Subcutaneous abdominal adipose tissue (tissue), 5 donors: ENCODE results near the gene CNIH3.

Source experiments
- H3K27ac ChIP-seq: one replicate; pipeline ENCODE4 v1.7.0; 2013; ENCODE audit warnings: low read depth, mild to moderate bottlenecking, inconsistent platforms, low read length, moderate library complexity
- H3K27me3 ChIP-seq, 5 donors: one replicate each; pipeline ENCODE4 v1.7.0; 2013; ENCODE audit warnings: low read length in 5 of 5, inconsistent platforms in 1 of 5; ENCODE audit not compliant: control insufficient read depth in 5 of 5, insufficient read depth in 4 of 5
- H3K36me3 ChIP-seq, 5 donors: one replicate each; pipeline ENCODE4 v1.7.0; 2013; ENCODE audit warnings: low read length in 5 of 5; ENCODE audit not compliant: control insufficient read depth in 5 of 5, insufficient read depth in 5 of 5
- H3K4me1 ChIP-seq, 5 donors: one replicate each; pipeline ENCODE4 v1.7.0; 2013; ENCODE audit warnings: low read length in 5 of 5, mild to moderate bottlenecking in 3 of 5, moderate library complexity in 1 of 5; ENCODE audit not compliant: control insufficient read depth in 5 of 5, insufficient read depth in 5 of 5
- H3K4me3 ChIP-seq, 5 donors: one replicate each; pipeline ENCODE4 v1.7.0; 2013; ENCODE audit warnings: low read length in 5 of 5, low read depth in 1 of 5
- H3K9ac ChIP-seq, 5 donors: one replicate each; pipeline ENCODE4 v1.7.0; 2013; ENCODE audit warnings: low read length in 5 of 5, mild to moderate bottlenecking in 4 of 5, moderate library complexity in 3 of 5
- H3K9me3 ChIP-seq, 5 donors: one replicate each; pipeline ENCODE4 v1.7.0; 2013; ENCODE audit warnings: low read length in 5 of 5; ENCODE audit not compliant: control insufficient read depth in 5 of 5
- donor health status: healthy.
- donor health status: healthy.
- donor health status: healthy.
- donor health status: healthy.
- donor health status: healthy.

CNIH3 gene

GRCh38 chr1:224744521-224744920 is 128.4 kb downstream of the CNIH3 start:
- H3K4me1 ChIP-seq: peaks cover 0 to 2% (median under 1%) of the 10 kb centered on the region in 5 donors
- no peaks in the 10 kb centered on the region for H3K27me3 ChIP-seq
- no peak overlapping the region for H3K9ac ChIP-seq
- H3K4me3 ChIP-seq: no peak overlapping the region
- H3K9me3 ChIP-seq: no peaks in the 10 kb centered on the region
- H3K27ac ChIP-seq: no peak overlapping the region
- no peaks in the 10 kb centered on the region for H3K36me3 ChIP-seq

- Histone ChIP-seq H3K27me3 (no peaks in the 10 kb centered on the region), H3K27ac (no peak overlapping the region), H3K9ac (no peak overlapping the region), H3K9me3 (no peaks in the 10 kb centered on the region), H3K4me1 (peaks cover 0 to 7% (median 0%) of the 10 kb centered on the region in 5 donors), H3K4me3 (no peak overlapping the region), H3K36me3 (no peaks in the 10 kb centered on the region)
These were observed 129.3 kb downstream of the CNIH3 start for GRCh38 chr1:224745394-224745793.

- H3K27me3 ChIP-seq: no peaks in the 10 kb centered on the region
- H3K4me1 ChIP-seq: peaks cover 0 to 9% (median 0%) of the 10 kb centered on the region in 5 donors
- no peak overlapping the region for H3K27ac ChIP-seq
- H3K9ac ChIP-seq: no peak overlapping the region
- no peak overlapping the region for H3K4me3 ChIP-seq
- H3K9me3 ChIP-seq: no peaks in the 10 kb centered on the region
- H3K36me3 ChIP-seq: no peaks in the 10 kb centered on the region
These were observed 129.8 kb downstream of the CNIH3 start for GRCh38 chr1:224745924-224746323.

GRCh38 chr1:224747578-224747977 is 131.5 kb downstream of the CNIH3 start:
- peaks cover 0 to 17% (median 0%) of the 10 kb centered on the region in 5 donors for H3K4me1 ChIP-seq
- no peak overlapping the region for H3K27ac ChIP-seq
- no peak overlapping the region for H3K4me3 ChIP-seq
- H3K36me3 ChIP-seq: no peaks in the 10 kb centered on the region
- no peaks in the 10 kb centered on the region for H3K9me3 ChIP-seq
- no peak overlapping the region for H3K9ac ChIP-seq
- no peaks in the 10 kb centered on the region for H3K27me3 ChIP-seq

- Histone ChIP-seq H3K27me3 (no peaks in the 10 kb centered on the region), H3K4me1 (peaks cover 0 to 17% (median 0%) of the 10 kb centered on the region in 5 donors), H3K36me3 (no peaks in the 10 kb centered on the region), H3K4me3 (no peak overlapping the region), H3K27ac (no peak overlapping the region), H3K9ac (no peak overlapping the region), H3K9me3 (no peaks in the 10 kb centered on the region)
These were observed 133.8 kb downstream of the CNIH3 start for GRCh38 chr1:224749916-224750315.

- no peaks in the 10 kb centered on the region for H3K9me3 ChIP-seq
- H3K27ac ChIP-seq: no peak overlapping the region
- H3K9ac ChIP-seq: no peak overlapping the region
- H3K27me3 ChIP-seq: no peaks in the 10 kb centered on the region
- no peaks in the 10 kb centered on the region for H3K36me3 ChIP-seq
- no peak overlapping the region for H3K4me3 ChIP-seq
- peaks cover 0 to 17% (median 0%) of the 10 kb centered on the region in 5 donors for H3K4me1 ChIP-seq
These were observed 135.7 kb downstream of the CNIH3 start for GRCh38 chr1:224751624-224752311.

GRCh38 chr1:224753491-224753890 is 137.4 kb downstream of the CNIH3 start:
- H3K36me3 ChIP-seq: no peaks in the 10 kb centered on the region
- H3K27me3 ChIP-seq: no peaks in the 10 kb centered on the region
- H3K9ac ChIP-seq: no peak overlapping the region
- no peak overlapping the region for H3K27ac ChIP-seq
- no peak overlapping the region for H3K4me3 ChIP-seq
- H3K4me1 ChIP-seq: peaks cover 0 to 15% (median 0%) of the 10 kb centered on the region in 5 donors
- peaks cover 0 to 3% (median under 1%) of the 10 kb centered on the region in 5 donors for H3K9me3 ChIP-seq

GRCh38 chr1:224755586-224755985 is 139.5 kb downstream of the CNIH3 start:
- H3K4me3 ChIP-seq: no peak overlapping the region
- no peak overlapping the region for H3K9ac ChIP-seq
- H3K27me3 ChIP-seq: no peaks in the 10 kb centered on the region
- H3K36me3 ChIP-seq: no peaks in the 10 kb centered on the region
- no peak overlapping the region for H3K27ac ChIP-seq
- H3K4me1 ChIP-seq: peaks cover 0 to 11% (median 0%) of the 10 kb centered on the region in 5 donors
- H3K9me3 ChIP-seq: peaks cover 0 to 14% (median 9%) of the 10 kb centered on the region in 5 donors

- H3K4me3 ChIP-seq: no peak overlapping the region
- H3K27ac ChIP-seq: no peak overlapping the region
- H3K27me3 ChIP-seq: no peaks in the 10 kb centered on the region
- H3K4me1 ChIP-seq: peaks cover 0 to 3% (median 0%) of the 10 kb centered on the region in 5 donors
- H3K9me3 ChIP-seq: peaks cover 0 to 14% (median 9%) of the 10 kb centered on the region in 5 donors
- no peak overlapping the region for H3K9ac ChIP-seq
- no peaks in the 10 kb centered on the region for H3K36me3 ChIP-seq
These were observed 141.4 kb downstream of the CNIH3 start for GRCh38 chr1:224757508-224757907.

GRCh38 chr1:224759135-224759534 is 143.0 kb downstream of the CNIH3 start:
- Histone ChIP-seq H3K27ac (no peak overlapping the region), H3K27me3 (no peaks in the 10 kb centered on the region), H3K4me1 (peaks cover 0 to 7% (median 0%) of the 10 kb centered on the region in 5 donors), H3K4me3 (no peak overlapping the region), H3K9ac (no peak overlapping the region), H3K9me3 (peaks cover 0 to 14% (median 9%) of the 10 kb centered on the region in 5 donors), H3K36me3 (no peaks in the 10 kb centered on the region)
